NB4 (cell line): ENCODE data around the gene CORO6.

Source experiments
- CTCF ChIP-seq: IDR thresholded peaks from one replicate; pipeline ENCODE4 v1.5.1; 2012; ENCODE audit warnings: low read depth, low read length
- MAX ChIP-seq: IDR thresholded peaks from 2 replicates; pipeline ENCODE4 v1.6.1; 2011; ENCODE audit warnings: low read depth, low read length
- MYC ChIP-seq: IDR thresholded peaks from 2 replicates; pipeline ENCODE4 v1.6.1; 2011; ENCODE audit warnings: low read depth, low read length
- POLR2A ChIP-seq: IDR thresholded peaks from 2 replicates; pipeline ENCODE4 v1.6.1; 2011; ENCODE audit warnings: mild to moderate bottlenecking; ENCODE audit not compliant: insufficient read length; ENCODE audit errors: extremely low read depth

- no peak for TF ChIP-seq CTCF
- no peak for TF ChIP-seq POLR2A
- no peak for TF ChIP-seq MAX
- TF ChIP-seq MYC, result no peak
Observed at GRCh38 chr17:29583324-29584248, 39.1 kb downstream of the CORO6 start.
